PC-9 (cell line): ENCODE data around the gene TPI1.

Source experiments
- CTCF ChIP-seq: fragments of 200-600 bp; sonication (generic); conservative IDR thresholded peaks from 2 replicates; pipeline ENCODE4 v1.6.1; 2017; ENCODE audit warnings: mixed run types, antibody characterized with exemption, mild to moderate bottlenecking, moderate library complexity
- EZH2 ChIP-seq: fragments of 200-600 bp; sonication (generic); IDR thresholded peaks from 2 replicates; pipeline ENCODE4 v1.8.0; 2017; ENCODE audit warnings: antibody characterized with exemption, low read depth

DNA sequence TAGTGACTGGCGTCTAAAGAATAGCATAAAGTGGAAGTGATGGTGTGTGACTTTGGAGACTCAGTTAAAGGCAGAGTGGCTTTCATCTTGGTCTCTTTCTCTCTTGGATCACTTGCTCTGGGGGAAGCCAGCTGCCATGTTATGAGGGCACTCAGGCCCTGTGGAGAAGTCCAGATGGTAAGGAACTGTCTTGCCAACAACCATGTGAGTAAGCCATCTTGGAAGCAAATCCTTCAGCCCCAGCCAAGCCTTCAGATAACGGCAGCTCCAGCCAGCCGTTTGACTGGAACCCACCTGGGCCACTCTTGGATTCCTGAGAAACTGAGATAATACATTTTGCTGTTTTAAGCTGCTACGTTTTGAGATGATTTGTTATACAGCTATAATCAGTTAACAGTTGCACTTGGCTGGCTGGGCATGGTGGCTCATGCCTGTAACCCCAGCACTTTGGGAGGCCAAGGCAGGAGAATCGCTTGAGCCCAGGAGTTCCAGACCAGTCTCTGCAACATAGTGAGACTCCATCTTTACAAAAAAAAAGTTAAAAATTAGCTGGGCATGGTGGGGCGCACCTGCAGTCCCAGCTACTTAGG lies 29.6 kb downstream of the TPI1 start:
- TF ChIP-seq CTCF: no peak
- no peak for TF ChIP-seq EZH2
